ENCODE measurements around the gene ADAM17. TPM values are rescaled to one million over a fixed set of nuclear protein-coding genes. Genes with fewer than 3 reads are reported as not detected.
A peak's percentile ranks its signal among the peaks of the same experiment; 100 is the strongest.

ADAM17 gene
- total and polyA plus RNA-seq, 9 of the 15 experiments (the other 6 are each of a cell fraction or from before 2014, with no cell fraction given) = 5.8 to 30.0 (median 19.0) TPM

DNA sequence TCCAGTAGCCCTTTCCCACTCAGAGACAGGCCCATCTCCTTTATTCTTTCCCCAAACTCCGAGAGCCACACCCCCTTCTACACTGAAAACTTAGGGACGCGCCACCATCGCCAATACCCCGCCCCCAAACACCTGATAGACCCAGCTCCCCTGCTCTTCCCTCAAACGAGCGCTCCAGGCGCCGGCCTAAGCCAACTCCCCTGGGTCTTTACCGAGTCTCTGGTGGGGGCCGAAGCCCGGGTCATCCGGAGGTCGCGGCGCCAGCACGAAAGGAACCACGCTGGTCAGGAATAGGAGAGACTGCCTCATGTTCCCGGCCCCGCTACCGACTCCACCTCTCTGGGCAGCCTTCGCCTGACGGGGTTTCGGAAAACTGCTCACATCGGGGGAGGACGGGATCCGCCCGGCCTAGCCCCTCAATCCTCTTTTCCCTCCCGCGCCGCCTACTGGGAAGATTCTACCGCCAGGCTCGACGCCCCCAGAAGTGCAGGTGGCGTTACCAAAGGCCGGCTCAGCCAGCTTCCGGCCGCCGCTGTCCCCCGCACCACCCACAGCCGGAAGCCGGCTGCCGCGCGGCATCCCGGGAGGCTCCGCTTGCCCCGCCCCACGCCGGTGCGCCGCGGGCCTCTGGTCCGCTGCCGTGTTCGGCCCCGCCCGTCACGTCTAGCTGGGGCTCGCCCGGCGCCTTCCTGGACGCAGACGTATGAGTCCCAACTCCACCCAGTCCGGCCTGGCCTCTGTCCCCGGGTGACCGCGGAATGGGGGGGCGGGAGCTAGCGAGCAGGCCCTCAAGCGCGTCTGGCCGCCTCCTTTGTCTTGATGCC lies at the start of gene ADAM17 (continued):
- TF ChIP-seq SAFB (IDR thresholded peaks at IDR 0.05; ENCODE audit: borderline replicate concordance, low read depth, low read length) = peak; percentile 86
- TF ChIP-seq PHF20 (IDR thresholded peaks at IDR 0.05; ENCODE audit: partially characterized antibody) = peak; percentile 53
- TF ChIP-seq NRF1 (conservative IDR thresholded peaks at IDR 0.05 in 1 of 2, IDR thresholded peaks at IDR 0.05 in 1 of 2) = peak; percentile 86 to 87
- TF ChIP-seq U2AF2 (optimal IDR thresholded peaks at IDR 0.05; ENCODE audit: low read depth, low read length) = no peak
- no peak for TF ChIP-seq FOXP1 (CRISPR knock-in tag; IDR thresholded peaks at IDR 0.05)
- TF ChIP-seq HDGF (IDR thresholded peaks at IDR 0.05) = no peak
- no peak for TF ChIP-seq NEUROD1 (IDR thresholded peaks at IDR 0.05; ENCODE audit: borderline replicate concordance, low read depth, low read length, partially characterized antibody)
- TF ChIP-seq BRCA1 (IDR thresholded peaks at IDR 0.05) = no peak
- TF ChIP-seq BRCA1 (CRISPR knock-in tag; IDR thresholded peaks at IDR 0.05) = no peak
- TF ChIP-seq DIDO1 (tag; IDR thresholded peaks at IDR 0.05; ENCODE audit: low read depth) = 0 out of 2 replicates have a peak, but pooled peaks have one; percentile 19
- TF ChIP-seq STAT5A (IDR thresholded peaks at IDR 0.05; ENCODE audit: borderline replicate concordance, low read length) = no peak
- TF ChIP-seq SRSF3 (IDR thresholded peaks at IDR 0.05; ENCODE audit: insufficient read depth, low read length) = no peak
- no peak for TF ChIP-seq FOXJ2 (tag; IDR thresholded peaks at IDR 0.05)
- TF ChIP-seq SRSF1 (IDR thresholded peaks at IDR 0.05; ENCODE audit: low read depth, low read length) = no peak
- TF ChIP-seq NCOA4 (IDR thresholded peaks at IDR 0.05; ENCODE audit: partially characterized antibody) = no peak
- TF ChIP-seq SNIP1 (IDR thresholded peaks at IDR 0.05; ENCODE audit: low read depth) = no peak
- TF ChIP-seq DDX20 (tag; IDR thresholded peaks at IDR 0.05; ENCODE audit: low read depth) = no peak
- no peak for TF ChIP-seq BDP1 (IDR thresholded peaks at IDR 0.05; ENCODE audit: insufficient read depth, insufficient read length)
- peak; percentile 84 to 89; a peak in 3 of 4 replicates for TF ChIP-seq SIN3A (IDR thresholded peaks at IDR 0.05; ENCODE audit: borderline replicate concordance in 2 of 2, control insufficient read depth in 1 of 2, low read depth in 2 of 2, low read length in 2 of 2)
- TF ChIP-seq, protein P1, sequence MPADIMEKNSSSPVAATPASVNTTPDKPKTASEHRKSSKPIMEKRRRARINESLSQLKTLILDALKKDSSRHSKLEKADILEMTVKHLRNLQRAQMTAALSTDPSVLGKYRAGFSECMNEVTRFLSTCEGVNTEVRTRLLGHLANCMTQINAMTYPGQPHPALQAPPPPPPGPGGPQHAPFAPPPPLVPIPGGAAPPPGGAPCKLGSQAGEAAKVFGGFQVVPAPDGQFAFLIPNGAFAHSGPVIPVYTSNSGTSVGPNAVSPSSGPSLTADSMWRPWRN (IDR thresholded peaks at IDR 0.05; ENCODE audit: low read depth) = no peak
- TF ChIP-seq ZNF23 (CRISPR knock-in tag; IDR thresholded peaks at IDR 0.05) = no peak
- no peak for TF ChIP-seq RBM39 (optimal IDR thresholded peaks at IDR 0.05; ENCODE audit: low read depth, low read length)
- 0 out of 2 replicates have a peak, but pooled peaks have one; percentile 70 for TF ChIP-seq ZNF282 (CRISPR knock-in tag; IDR thresholded peaks at IDR 0.05)
- peak; percentile 84; the same call in 1 of the 2 replicates for TF ChIP-seq MTA3 (IDR thresholded peaks at IDR 0.05; ENCODE audit: borderline replicate concordance)
- TF ChIP-seq TGIF2 (CRISPR knock-in tag; IDR thresholded peaks at IDR 0.05) = no peak
- TF ChIP-seq IRF2 (CRISPR knock-in tag; IDR thresholded peaks at IDR 0.05) = no peak
- TF ChIP-seq PRMT5 (CRISPR knock-in tag; IDR thresholded peaks at IDR 0.05) = no peak
- no peak for TF ChIP-seq MTA1 (IDR thresholded peaks at IDR 0.05; ENCODE audit: borderline replicate concordance)
- no peak for TF ChIP-seq ZNF311 (CRISPR knock-in tag; IDR thresholded peaks at IDR 0.05)
- TF ChIP-seq ZNF316 (IDR thresholded peaks at IDR 0.05) = no peak
- no peak; the same call in 1 of the 2 replicates for TF ChIP-seq SMARCE1 (IDR thresholded peaks at IDR 0.05)
